GM19240 (cell line): ENCODE data around the gene IL17REL.
"Not testable (repeated sequence)": the region's sequence is repeated elsewhere in the genome, so short reads cannot be mapped to it uniquely, and the experiment has no call there.

Experiments
- DNase-seq: peaks from one replicate; pipeline ENCODE4 v3.0.0; 2011; ENCODE audit warnings: low spot score; ENCODE audit not compliant: insufficient read length

The IL17REL gene

GRCh38 chr22:49992921-49993648 is 19.5 kb downstream of the IL17REL start:
- peak; percentile 66 for DNase-seq

- DNase-seq, result no peak
These were observed 20.5 kb downstream of the IL17REL start for GRCh38 chr22:49991907-49992533.

GRCh38 chr22:49991167-49991566 is 21.4 kb downstream of the IL17REL start:
- no peak for DNase-seq

GRCh38 chr22:49989826-49990225 is 22.7 kb downstream of the IL17REL start:
- DNase-seq, result not testable (repeated sequence)

- DNase-seq, result no peak
These were observed 26.2 kb downstream of the IL17REL start for GRCh38 chr22:49986325-49986724.

DNA sequence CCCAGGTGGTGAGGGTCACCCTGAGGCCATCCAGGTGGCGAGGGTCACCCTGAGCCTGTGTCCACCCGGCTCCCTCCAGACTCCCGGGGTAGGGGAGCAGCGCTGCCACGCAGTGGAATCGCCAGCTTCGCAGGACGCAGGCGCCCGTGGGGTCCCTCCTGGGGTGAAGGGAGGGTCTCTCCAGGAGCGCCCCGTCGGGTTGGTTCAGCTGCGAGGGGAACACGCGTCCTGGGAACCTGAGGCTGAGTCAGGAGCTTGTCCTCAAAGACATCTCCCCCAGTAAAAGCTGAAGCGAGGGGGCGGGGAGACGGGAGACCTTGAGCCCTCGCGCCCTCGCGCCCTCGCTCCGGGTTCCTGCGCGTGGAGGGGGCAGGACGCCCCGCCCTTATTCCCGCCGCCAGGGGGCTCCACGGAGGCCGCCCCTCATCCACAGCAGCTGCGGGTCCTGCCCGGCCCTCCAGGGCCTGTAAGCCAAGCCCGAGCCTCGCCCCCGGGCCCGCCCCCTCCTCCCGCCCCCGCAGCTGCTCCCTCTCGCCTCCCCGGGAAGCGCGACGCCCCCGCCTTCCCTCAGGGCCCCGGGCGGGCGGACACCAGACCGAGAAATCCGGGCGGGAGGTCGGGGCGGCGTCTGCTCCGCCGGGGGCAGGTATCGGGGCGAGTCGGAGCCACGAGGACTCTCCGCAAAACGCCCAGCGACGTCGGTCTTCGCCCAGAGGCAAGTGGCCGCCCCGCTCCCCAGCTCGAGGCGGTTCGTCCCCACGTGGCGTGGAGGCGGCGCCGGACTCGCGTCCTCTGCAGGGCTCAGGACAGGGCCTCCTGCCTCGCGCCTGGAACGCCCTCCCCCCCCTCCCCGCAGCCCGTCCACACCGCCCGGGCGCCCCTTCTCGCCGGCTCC is 29.2 kb downstream of the IL17REL start:
- DNase-seq, result no peak

- DNase-seq, result not testable (repeated sequence)
These were observed 30.8 kb downstream of the IL17REL start for GRCh38 chr22:49981799-49982198.

GRCh38 chr22:49979587-49980264 is 32.8 kb downstream of the IL17REL start:
- DNase-seq, result no peak

GRCh38 chr22:49977578-49977977 is 35.0 kb downstream of the IL17REL start:
- no peak for DNase-seq

DNA sequence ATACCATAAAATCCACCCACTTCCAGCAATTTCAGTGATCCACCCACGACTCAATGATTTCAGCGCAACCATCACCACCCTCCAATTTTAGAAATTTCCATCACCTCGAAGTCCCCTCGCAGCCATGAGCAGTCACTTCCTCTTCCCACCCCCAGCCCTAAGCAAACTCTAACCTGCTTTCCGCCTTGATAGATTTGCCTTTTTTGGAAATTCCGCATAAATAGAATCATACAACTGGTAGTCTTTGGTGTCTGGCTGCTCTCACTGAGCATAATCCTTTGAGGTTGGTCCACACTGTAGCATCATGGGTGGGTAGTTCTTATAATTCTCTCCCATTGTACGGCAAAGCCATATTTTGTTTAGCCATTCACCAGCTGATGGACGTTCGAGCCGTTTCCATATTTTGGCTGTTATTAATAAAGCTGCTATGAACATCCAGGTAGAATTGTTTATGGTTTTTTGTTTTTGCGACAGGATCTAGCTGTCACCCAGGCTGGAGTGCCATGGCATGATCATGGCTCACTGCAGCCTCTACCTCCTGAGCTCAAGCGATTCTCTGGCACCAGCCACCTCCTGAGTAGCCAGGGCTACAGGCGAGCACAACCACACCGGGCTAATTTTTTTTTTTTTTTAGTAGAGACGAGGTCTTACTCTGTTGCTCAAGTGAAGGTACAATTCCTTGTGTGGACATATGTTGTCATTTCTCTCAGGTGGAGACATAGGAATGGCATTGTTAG is 36.0 kb downstream of the IL17REL start:
- DNase-seq, result no peak

DNA sequence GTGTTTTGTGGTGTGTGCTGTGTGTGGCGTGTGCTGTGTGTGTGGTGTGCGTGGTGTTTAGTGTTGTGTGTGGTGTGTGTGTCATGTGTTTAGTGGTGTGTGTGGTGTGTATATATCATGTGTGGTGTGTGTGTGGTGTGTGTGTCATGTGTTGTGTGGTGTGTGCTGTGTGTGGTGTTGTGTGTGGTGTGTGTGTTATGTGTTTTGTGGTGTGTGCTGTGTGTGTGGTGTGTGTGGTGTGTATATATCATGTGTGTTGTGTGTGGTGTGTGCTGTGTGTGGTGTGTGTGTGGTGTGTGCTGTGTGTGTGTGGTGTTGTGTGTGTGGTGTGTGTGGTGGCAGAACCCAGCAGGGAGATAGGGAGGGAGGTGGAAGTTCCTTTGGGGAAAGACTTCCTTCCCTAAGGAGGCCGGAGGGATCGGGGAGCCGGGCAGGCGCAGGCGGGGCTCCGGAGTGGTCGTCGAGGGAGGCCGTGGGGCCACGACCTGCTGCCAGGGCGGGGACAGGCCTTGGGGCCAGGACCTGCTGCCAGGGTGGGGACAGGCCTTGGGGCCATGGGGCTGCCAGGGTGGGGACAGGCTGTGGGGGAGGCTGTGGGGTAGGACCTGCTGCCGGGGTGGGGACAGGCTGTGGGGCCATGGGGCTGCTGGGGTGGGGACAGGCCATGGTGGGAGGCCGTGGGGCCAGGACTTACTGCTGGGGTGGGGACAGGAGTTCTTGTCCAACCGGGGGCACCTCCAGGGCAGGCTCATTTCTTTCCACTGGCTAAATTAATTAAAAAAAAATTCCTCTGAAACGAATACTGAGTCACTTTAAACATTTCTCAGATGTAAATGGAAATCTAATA is 36.8 kb downstream of the IL17REL start:
- no peak for DNase-seq

DNA sequence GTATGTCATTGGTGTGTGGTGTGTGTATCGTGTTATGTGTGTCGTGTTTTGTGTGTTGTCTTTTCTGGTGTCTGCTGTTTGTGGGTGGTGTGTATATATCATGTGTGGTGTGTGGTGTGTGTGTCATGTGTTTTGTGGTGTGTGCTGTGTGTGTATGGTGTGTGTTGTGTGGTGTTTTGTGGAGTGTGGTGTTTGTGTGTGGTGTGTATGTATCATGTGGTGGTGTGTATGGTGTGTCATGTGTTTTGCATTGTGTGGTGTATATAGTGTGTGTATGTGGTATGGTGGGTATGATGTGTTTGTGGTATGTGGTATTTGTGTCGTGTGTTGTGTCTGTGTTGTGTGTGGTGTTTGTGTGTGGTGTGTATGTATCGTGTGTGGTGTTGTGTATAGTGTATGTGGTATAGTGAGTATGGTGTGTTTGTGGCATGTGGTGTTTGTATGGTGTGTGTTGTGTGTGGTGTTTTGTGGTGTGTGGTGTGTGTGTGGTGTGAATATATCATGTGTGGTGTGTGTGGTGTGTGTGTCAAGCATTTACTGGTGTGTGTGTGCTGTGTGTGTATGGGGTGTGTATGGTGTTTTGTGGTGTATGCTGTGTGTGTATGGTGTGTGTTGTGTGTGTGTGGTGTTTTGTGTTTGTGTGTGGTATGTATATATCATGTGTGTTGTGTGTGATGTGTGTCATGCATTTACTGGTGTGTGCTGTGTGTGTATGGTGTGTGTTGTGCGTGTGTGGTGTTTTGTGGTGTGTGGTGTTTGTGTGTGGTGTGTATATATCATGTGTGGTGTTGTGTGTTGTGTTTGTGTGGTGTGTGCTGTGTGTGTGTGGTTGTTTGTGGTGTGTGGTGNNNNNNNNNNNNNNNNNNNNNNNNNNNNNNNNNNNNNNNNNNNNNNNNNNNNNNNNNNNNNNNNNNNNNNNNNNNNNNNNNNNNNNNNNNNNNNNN is 39.3 kb downstream of the IL17REL start:
- DNase-seq, result no peak

DNA sequence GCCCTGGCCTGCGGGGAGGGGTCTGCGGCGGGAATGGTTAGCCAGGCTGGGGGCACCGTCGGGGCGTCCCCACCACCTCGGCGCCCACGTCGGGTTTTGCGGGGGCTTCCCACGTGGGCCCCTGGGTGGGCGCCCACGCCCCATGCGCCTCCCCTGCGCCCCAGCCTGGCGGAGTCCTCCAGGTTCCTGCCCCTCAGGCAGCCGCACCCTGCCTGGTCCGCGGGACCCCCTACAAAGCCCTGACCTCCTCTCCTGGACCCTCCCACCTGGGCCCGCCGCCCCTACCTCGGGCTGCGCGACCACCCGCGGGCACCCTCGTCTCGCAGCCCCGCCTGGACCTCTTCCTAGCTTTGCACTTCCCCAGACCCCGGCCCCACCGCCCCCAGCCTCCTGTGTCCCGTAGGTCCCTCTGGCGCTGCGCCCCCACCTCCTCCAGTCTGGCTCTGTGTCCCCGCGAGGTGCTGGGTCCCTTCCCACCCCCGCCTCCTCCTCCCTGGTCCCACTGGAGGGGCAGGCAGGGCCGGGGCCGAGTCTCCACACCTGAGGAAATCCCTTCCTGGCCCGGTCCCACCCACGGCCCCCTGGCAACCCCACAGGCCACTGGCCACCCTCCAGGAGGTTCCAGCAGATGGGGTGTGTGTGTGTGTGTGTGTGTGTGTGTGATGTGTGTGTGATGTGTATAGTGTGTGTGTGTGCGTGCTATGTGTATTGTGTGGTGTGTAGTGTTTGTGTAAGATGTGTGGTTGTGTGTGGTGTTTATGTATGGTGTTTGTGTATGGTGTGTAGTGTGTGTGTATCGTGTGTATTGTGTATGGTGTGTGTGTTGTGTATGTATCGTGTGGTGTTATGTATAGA is 40.2 kb downstream of the IL17REL start:
- DNase-seq, result no peak

- DNase-seq, result no peak
These were observed 41.1 kb downstream of the IL17REL start for GRCh38 chr22:49971232-49972162.

- peak; percentile 87 for DNase-seq
These were observed 41.9 kb downstream of the IL17REL start for GRCh38 chr22:49970528-49971231.
